Measurements from ENCODE around the gene KATNBL1. TPM values are rescaled to one million over a fixed set of nuclear protein-coding genes. Genes with fewer than 3 reads are reported as not detected.

Gene KATNBL1
- total RNA-seq, 1 experiment from 2014 or later: 25.9 TPM

DNA sequence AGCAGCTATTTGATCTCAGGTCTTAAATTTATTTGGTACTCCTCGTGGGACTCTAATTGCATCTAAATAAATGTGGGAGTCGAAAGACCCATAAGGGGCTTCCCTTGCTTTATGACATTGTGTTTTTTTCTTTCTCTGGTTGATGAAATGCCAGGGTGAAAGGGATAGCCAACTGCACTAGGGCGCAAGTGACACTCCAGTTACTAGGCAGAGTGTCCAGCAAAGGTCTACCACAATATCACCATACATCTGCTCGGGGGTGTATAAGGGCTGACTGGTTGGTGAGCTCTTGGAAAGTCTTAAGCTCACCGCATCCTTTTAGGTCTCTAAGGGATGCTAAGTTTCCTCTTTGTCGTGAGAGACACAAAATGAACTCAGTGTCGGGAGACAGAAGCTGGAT lies 54.0 kb downstream of the KATNBL1 start:
- no peak for TF ChIP-seq CTCF (IDR thresholded peaks at IDR 0.05; ENCODE audit: insufficient read depth in 1 of 2, low read depth in 1 of 2, low read length in 1 of 2, severe bottlenecking in 1 of 2, unreplicated experiment in 1 of 2)
- Histone ChIP-seq H3K27me3 (replicated peaks; ENCODE audit: control insufficient read depth, insufficient read depth, low read length) (no peaks in the 10 kb centered on the region), H3K4me1 (no peaks in the 10 kb centered on the region), H3K9me3 (peaks cover 15% of the 10 kb centered on the region), H3K4me3 (ENCODE audit: low read depth, low read length) (no peak overlapping the region), H3K36me3 (ENCODE audit: control insufficient read depth, insufficient read depth, low read length) (no peaks in the 10 kb centered on the region; the same call in 1 of the 2 replicates)
- POLR2A ChIA-PET: no interaction called here
- CTCF ChIA-PET: interaction anchor here (0.6 kb wide), 1 partner anchor 36 kb away, joined by 5 read pairs; no protein-coding TSS in a partner anchor
- DNase-seq: no peak
- Mint-ChIP-seq H3K27ac (ENCODE audit: unreplicated experiment) (no peak overlapping the region), H3K9me3 (ENCODE audit: unreplicated experiment) (peaks cover 44% of the 10 kb centered on the region), H3K36me3 (ENCODE audit: insufficient read depth, unreplicated experiment) (peaks cover 38% of the 10 kb centered on the region), H3K4me1 (ENCODE audit: low read depth, unreplicated experiment) (no peaks in the 10 kb centered on the region), H3K27me3 (ENCODE audit: insufficient read depth, unreplicated experiment) (no peaks in the 10 kb centered on the region), H3K4me3 (ENCODE audit: unreplicated experiment) (no peak overlapping the region)
- intact Hi-C loops (cut with micrococcal nuclease; ENCODE audit: unreplicated experiment): no loop called here
- BruUV-seq (replicated peaks): no TSS peak

- Mint-ChIP-seq H3K9me3 (ENCODE audit: unreplicated experiment) (peaks cover 33% of the 10 kb centered on the region), H3K4me3 (ENCODE audit: unreplicated experiment) (no peak overlapping the region), H3K27ac (ENCODE audit: unreplicated experiment) (peak overlapping the region; percentile 72), H3K36me3 (ENCODE audit: insufficient read depth, unreplicated experiment) (peaks cover 33% of the 10 kb centered on the region), H3K27me3 (ENCODE audit: insufficient read depth, unreplicated experiment) (no peaks in the 10 kb centered on the region), H3K4me1 (ENCODE audit: low read depth, unreplicated experiment) (no peaks in the 10 kb centered on the region)
- H3K27me3 ChIP-seq (replicated peaks; ENCODE audit: control insufficient read depth, insufficient read depth, low read length): no peaks in the 10 kb centered on the region
- ChIA-PET CTCF (no interaction called here), POLR2A (no interaction called here)
- intact Hi-C loops (cut with micrococcal nuclease; ENCODE audit: unreplicated experiment): no loop called here
- no peak overlapping the region for H3K4me3 ChIP-seq (ENCODE audit: low read depth, low read length)
- DNase-seq: peak in 1 of 2 experiments; percentile 2
- no peaks in the 10 kb centered on the region for H3K4me1 ChIP-seq
- no peak for TF ChIP-seq CTCF (IDR thresholded peaks at IDR 0.05; ENCODE audit: insufficient read depth in 1 of 2, low read depth in 1 of 2, low read length in 1 of 2, severe bottlenecking in 1 of 2, unreplicated experiment in 1 of 2)
- H3K36me3 ChIP-seq (ENCODE audit: control insufficient read depth, insufficient read depth, low read length): no peaks in the 10 kb centered on the region; the same call in 1 of the 2 replicates
- peaks cover 13% of the 10 kb centered on the region for H3K9me3 ChIP-seq
- no TSS peak for BruUV-seq (replicated peaks)
Observed at GRCh38 chr15:34154725-34155204, 55.1 kb downstream of the KATNBL1 start.

DNA sequence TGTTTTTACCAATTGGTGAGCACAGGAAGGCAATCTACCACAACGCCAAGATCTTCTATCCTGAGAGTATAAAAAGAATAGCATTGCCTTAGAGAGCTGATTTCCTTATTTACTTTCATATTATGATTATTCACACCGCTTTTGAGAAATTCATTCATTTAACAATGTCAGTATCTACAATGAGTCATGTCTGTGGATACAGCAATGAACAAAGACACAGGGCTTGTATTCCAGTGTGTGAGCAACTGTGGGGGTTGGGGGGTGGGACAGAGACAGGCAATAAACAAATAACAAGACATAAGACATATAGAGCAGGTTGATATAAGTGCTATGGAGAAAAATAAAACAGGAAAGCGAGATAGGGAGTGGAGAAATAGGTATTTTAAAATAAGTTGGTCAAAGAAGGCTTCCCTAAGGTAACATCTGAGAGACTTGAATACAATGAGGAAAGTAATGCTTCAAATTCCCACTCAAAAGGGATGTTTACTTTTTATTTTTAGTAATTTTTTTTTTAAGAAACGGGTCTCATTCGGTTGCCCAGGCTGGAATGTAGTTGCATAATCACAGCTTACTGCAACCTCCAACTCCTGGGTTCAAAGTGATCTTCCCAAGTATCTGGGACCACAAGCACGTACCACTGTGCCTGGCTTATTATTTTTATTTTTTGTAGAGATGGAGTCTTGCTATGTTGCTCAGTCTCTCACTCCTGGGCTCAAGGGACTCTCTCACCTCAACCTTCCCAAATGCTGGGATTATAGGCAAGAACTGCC lies 62.3 kb downstream of the KATNBL1 start:
- ChIA-PET CTCF (no interaction called here), POLR2A (no interaction called here)
- intact Hi-C loops (cut with micrococcal nuclease; ENCODE audit: unreplicated experiment): no loop called here
- Histone ChIP-seq H3K27me3 (replicated peaks; ENCODE audit: control insufficient read depth, insufficient read depth, low read length) (no peaks in the 10 kb centered on the region), H3K4me3 (ENCODE audit: low read depth, low read length) (no peak overlapping the region), H3K4me1 (no peaks in the 10 kb centered on the region), H3K9me3 (no peaks in the 10 kb centered on the region), H3K36me3 (ENCODE audit: control insufficient read depth, insufficient read depth, low read length) (no peaks in the 10 kb centered on the region)
- TF ChIP-seq CTCF (IDR thresholded peaks at IDR 0.05; ENCODE audit: insufficient read depth in 1 of 2, low read depth in 1 of 2, low read length in 1 of 2, severe bottlenecking in 1 of 2, unreplicated experiment in 1 of 2): no peak
- Mint-ChIP-seq H3K4me3 (ENCODE audit: unreplicated experiment) (no peak overlapping the region), H3K27ac (ENCODE audit: unreplicated experiment) (no peak overlapping the region), H3K4me1 (ENCODE audit: low read depth, unreplicated experiment) (no peaks in the 10 kb centered on the region), H3K27me3 (ENCODE audit: insufficient read depth, unreplicated experiment) (no peaks in the 10 kb centered on the region), H3K36me3 (ENCODE audit: insufficient read depth, unreplicated experiment) (peaks cover 20% of the 10 kb centered on the region), H3K9me3 (ENCODE audit: unreplicated experiment) (no peaks in the 10 kb centered on the region)
- no peak for DNase-seq
- BruUV-seq (replicated peaks): no TSS peak

Data from Caco-2 (cell line).